OCI-LY7 (cell line): ENCODE data around the gene OR52H1. TPM values are rescaled to one million over a fixed set of nuclear protein-coding genes. Genes with fewer than 3 reads are reported as not detected.
"Not testable (repeated sequence)": the region's sequence is repeated elsewhere in the genome, so short reads cannot be mapped to it uniquely, and the experiment has no call there.

Experiments
- BruUV-seq: library from RNA; stranded (reverse); fragments of 400-500 nt; replicated peaks from 2 replicates; lab custom pipeline; 2021; lab: Mats Ljungman, UMichigan
- CTCF ChIA-PET: fragments of 300-600 bp; sonication (Branson Sonifier 250); formaldehyde crosslinking; loops from one replicate; lab custom pipeline; 2022; ENCODE audit warnings: antibody characterized with exemption; ENCODE audit not compliant: unreplicated experiment; lab: Charles Lee
- POLR2A ChIA-PET: fragments of 300-600 bp; sonication (Branson Sonifier 250); formaldehyde crosslinking; loops from one replicate; lab custom pipeline; 2022; ENCODE audit warnings: antibody characterized with exemption; lab: Charles Lee
- DNase-seq: peaks from one replicate; pipeline ENCODE4 v3.0.0-alpha.2; 2015; ENCODE audit warnings: low spot score
- H2AFZ ChIP-seq: fragments of 200-600 bp; sonication (generic), shearing (Covaris generic); 2 replicates; pipeline ENCODE4 v1.6.1; 2014; ENCODE audit warnings: mild to moderate bottlenecking, antibody characterized with exemption, low read length, moderate library complexity
- H3K27ac ChIP-seq: fragments of 200-600 bp; sonication (generic); 2 replicates; pipeline ENCODE4 v1.5.1; 2014; ENCODE audit warnings: mixed run types, low read depth, mild to moderate bottlenecking, moderate library complexity, low read length, inconsistent platforms; ENCODE audit not compliant: poor library complexity, severe bottlenecking
- H3K36me3 ChIP-seq: fragments of 200-600 bp; sonication (generic); 2 replicates; pipeline ENCODE4 v1.6.1; 2014; ENCODE audit warnings: mild to moderate bottlenecking, antibody characterized with exemption, low read length, moderate library complexity, mixed read lengths; ENCODE audit not compliant: insufficient read depth
- H3K4me1 ChIP-seq: fragments of 200-600 bp; sonication (generic); 2 replicates; pipeline ENCODE4 v1.5.1; 2014; ENCODE audit warnings: mild to moderate bottlenecking, low read length; ENCODE audit not compliant: insufficient read depth, poor library complexity, severe bottlenecking
- H3K4me2 ChIP-seq: fragments of 200-600 bp; sonication (generic); 2 replicates; pipeline ENCODE4 v1.6.1; 2014; ENCODE audit warnings: mild to moderate bottlenecking, low read length
- H3K4me3 ChIP-seq: fragments of 200-600 bp; sonication (generic); 2 replicates; pipeline ENCODE4 v1.5.1; 2014; ENCODE audit warnings: mild to moderate bottlenecking, low read depth, low read length; ENCODE audit not compliant: poor library complexity, severe bottlenecking
- H3K79me2 ChIP-seq: fragments of 200-600 bp; sonication (generic); 2 replicates; pipeline ENCODE4 v1.6.1; 2016; ENCODE audit warnings: low read depth, mild to moderate bottlenecking, low read length, moderate library complexity, mixed read lengths; ENCODE audit not compliant: insufficient read depth
- H3K9me2 ChIP-seq: fragments of 200-600 bp; sonication (generic); 2 replicates; pipeline ENCODE4 v1.6.1; 2016; ENCODE audit warnings: mild to moderate bottlenecking, low read length, mixed read lengths; ENCODE audit not compliant: insufficient read depth
- H3K9me3 ChIP-seq: fragments of 200-600 bp; sonication (generic); 2 replicates; pipeline ENCODE4 v1.6.1; 2014; ENCODE audit warnings: mild to moderate bottlenecking, mixed run types, low read length, mixed read lengths
- H4K20me1 ChIP-seq: fragments of 200-600 bp; sonication (generic); 2 replicates; pipeline ENCODE4 v1.6.1; 2014; ENCODE audit warnings: mild to moderate bottlenecking, antibody characterized with exemption, low read length, moderate library complexity, mixed read lengths; ENCODE audit not compliant: insufficient read depth
- EZH2phosphoT487 ChIP-seq: fragments of 200-600 bp; sonication (generic); IDR thresholded peaks from 2 replicates; pipeline ENCODE4 v1.6.1; 2018; ENCODE audit warnings: low read depth, borderline replicate concordance, mild to moderate bottlenecking, mixed run types, antibody characterized with exemption, low read length, moderate library complexity, mixed read lengths
- intact Hi-C: fragments of 100-400 bp; cut with micrococcal nuclease; formaldehyde crosslinking; loops from one replicate; pipeline ENCODE4 v1.10.0; 2022; ENCODE audit not compliant: unreplicated experiment
- total RNA-seq, 2 experiments: library from RNA; depleted of rRNA in 1 of 2; stranded (reverse); fragments of >200 nt in 1 of 2; shearing (Covaris generic) in 1 of 2; gene quantifications; 2 replicates each; pipeline ENCODE4 v1.2.3, GENCODE V29; 2014 to 2022
- TF ChIP-seq, protein P1 (sequence below): fragments of 200-600 bp; sonication (generic); conservative IDR thresholded peaks from 2 replicates; pipeline ENCODE4 v1.5.1; 2014; ENCODE audit warnings: mild to moderate bottlenecking, antibody characterized with exemption, low read length, moderate library complexity, mixed read lengths

The OR52H1 gene
- total RNA-seq, 2 experiments from 2014 or later = 0.60 TPM; not detected in 1

GRCh38 chr11:5591613-5592012 is 43.3 kb upstream of the OR52H1 start:
- DNase-seq = no peak
- H3K79me2 ChIP-seq = no peaks in the 10 kb centered on the region
- H2AFZ ChIP-seq = no peak overlapping the region
- no peaks in the 10 kb centered on the region for H4K20me1 ChIP-seq
- ChIA-PET POLR2A (interaction anchor here (1.0 kb wide), 1 partner anchor 23 kb away, joined by 4 read pairs; no protein-coding TSS in a partner anchor), CTCF (no interaction called here)
- no peaks in the 10 kb centered on the region for H3K9me2 ChIP-seq
- intact Hi-C loops = no loop called here
- H3K27ac ChIP-seq = no peak overlapping the region
- no peak overlapping the region for H3K4me3 ChIP-seq
- H3K4me1 ChIP-seq = no peaks in the 10 kb centered on the region
- no TSS peak for BruUV-seq
- no peaks in the 10 kb centered on the region for H3K36me3 ChIP-seq
- TF ChIP-seq EZH2phosphoT487 = no peak
- TF ChIP-seq, protein P1, sequence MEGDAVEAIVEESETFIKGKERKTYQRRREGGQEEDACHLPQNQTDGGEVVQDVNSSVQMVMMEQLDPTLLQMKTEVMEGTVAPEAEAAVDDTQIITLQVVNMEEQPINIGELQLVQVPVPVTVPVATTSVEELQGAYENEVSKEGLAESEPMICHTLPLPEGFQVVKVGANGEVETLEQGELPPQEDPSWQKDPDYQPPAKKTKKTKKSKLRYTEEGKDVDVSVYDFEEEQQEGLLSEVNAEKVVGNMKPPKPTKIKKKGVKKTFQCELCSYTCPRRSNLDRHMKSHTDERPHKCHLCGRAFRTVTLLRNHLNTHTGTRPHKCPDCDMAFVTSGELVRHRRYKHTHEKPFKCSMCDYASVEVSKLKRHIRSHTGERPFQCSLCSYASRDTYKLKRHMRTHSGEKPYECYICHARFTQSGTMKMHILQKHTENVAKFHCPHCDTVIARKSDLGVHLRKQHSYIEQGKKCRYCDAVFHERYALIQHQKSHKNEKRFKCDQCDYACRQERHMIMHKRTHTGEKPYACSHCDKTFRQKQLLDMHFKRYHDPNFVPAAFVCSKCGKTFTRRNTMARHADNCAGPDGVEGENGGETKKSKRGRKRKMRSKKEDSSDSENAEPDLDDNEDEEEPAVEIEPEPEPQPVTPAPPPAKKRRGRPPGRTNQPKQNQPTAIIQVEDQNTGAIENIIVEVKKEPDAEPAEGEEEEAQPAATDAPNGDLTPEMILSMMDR = no peak
- no peaks in the 10 kb centered on the region for H3K9me3 ChIP-seq
- H3K4me2 ChIP-seq = no peak overlapping the region

DNA sequence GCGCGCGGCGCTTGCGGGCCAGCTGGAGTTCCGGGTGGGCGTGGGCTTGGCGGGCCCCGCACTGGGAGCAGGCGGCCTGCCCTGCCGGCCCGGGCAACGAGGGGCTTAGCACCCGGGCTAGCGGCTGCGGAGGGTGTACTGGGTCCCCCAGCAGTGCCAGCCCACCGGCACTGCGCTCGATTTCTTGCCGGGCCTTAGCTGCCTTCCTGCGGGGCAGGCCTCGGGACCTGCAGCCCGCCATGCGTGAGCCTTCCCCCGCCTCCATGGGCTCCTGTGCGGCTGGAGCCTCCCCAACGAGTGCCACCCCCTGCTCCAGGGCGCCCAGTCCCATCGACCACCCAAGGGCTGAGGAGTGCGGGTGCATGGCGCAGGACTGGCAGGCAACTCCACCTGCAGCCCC is 41.6 kb upstream of the OR52H1 start:
- POLR2A ChIA-PET, H3K4me1 ChIP-seq, H3K27ac ChIP-seq, H3K4me2 ChIP-seq, H3K9me2 ChIP-seq, BruUV-seq, H4K20me1 ChIP-seq, H3K36me3 ChIP-seq, CTCF ChIA-PET, intact Hi-C loops, H3K4me3 ChIP-seq, H3K9me3 ChIP-seq, H2AFZ ChIP-seq, DNase-seq, H3K79me2 ChIP-seq: not testable (repeated sequence)

GRCh38 chr11:5584458-5584857 is 36.1 kb upstream of the OR52H1 start:
- POLR2A ChIA-PET, H3K4me2 ChIP-seq, intact Hi-C loops, BruUV-seq, DNase-seq, H4K20me1 ChIP-seq, H2AFZ ChIP-seq, H3K36me3 ChIP-seq, CTCF ChIA-PET, H3K9me2 ChIP-seq, H3K4me1 ChIP-seq, H3K9me3 ChIP-seq, H3K27ac ChIP-seq, H3K79me2 ChIP-seq, H3K4me3 ChIP-seq: not testable (repeated sequence)

GRCh38 chr11:5581014-5581413 is 32.7 kb upstream of the OR52H1 start:
- no peaks in the 10 kb centered on the region for H3K4me1 ChIP-seq
- intact Hi-C loops = no loop called here
- H4K20me1 ChIP-seq = no peaks in the 10 kb centered on the region
- no peaks in the 10 kb centered on the region for H3K9me3 ChIP-seq
- BruUV-seq = no TSS peak
- no peak overlapping the region for H3K4me2 ChIP-seq
- no peaks in the 10 kb centered on the region for H3K9me2 ChIP-seq
- DNase-seq = no peak
- H3K27ac ChIP-seq = no peak overlapping the region
- POLR2A ChIA-PET = interaction anchor here (0.5 kb wide), 1 partner anchor 1562 kb away, joined by 3 read pairs; no protein-coding TSS in a partner anchor
- CTCF ChIA-PET = no interaction called here
- no peak overlapping the region for H2AFZ ChIP-seq
- H3K4me3 ChIP-seq = no peak overlapping the region
- H3K36me3 ChIP-seq = no peaks in the 10 kb centered on the region
- no peaks in the 10 kb centered on the region for H3K79me2 ChIP-seq
- no peak for TF ChIP-seq EZH2phosphoT487
- TF ChIP-seq, protein P1 = no peak
